HepG2 (cell line): ENCODE measurements around the gene TEX48. TPM values are rescaled to one million over a fixed set of nuclear protein-coding genes. Genes with fewer than 3 reads are reported as not detected.
A peak's percentile ranks its signal among the peaks of the same experiment; 100 is the strongest.

Experiments used
- PRDM10 ChIP-seq: sonication (generic); formaldehyde crosslinking; IDR thresholded peaks from 2 replicates; pipeline ENCODE4 v1.4.0; 2020; ENCODE audit warnings: low read depth, missing genetic modification reagents
- ZFAT ChIP-seq: sonication (generic); formaldehyde crosslinking; conservative IDR thresholded peaks from 2 replicates; pipeline ENCODE4 v1.8.1; 2023; ENCODE audit warnings: missing genetic modification reagents, inconsistent platforms
- polyA plus RNA-seq, 8 experiments: library from polyadenylated mRNA; depleted of rRNA in 3 of 8; stranded (reverse) in 7 of 8; unstranded in 1 of 8; fragments of >200 nt; fragmentation: Illumina TruSeq in 4 of 8; extraction: Trizol in 4 of 8; gene quantifications; 2 replicates each; pipeline versions ENCODE4 v1.2.1 to v1.2.3, GENCODE V29; 2011 to 2016; ENCODE audit warnings: low read depth in 4 of 8, missing spikeins in 1 of 8, mixed read lengths in 1 of 8; ENCODE audit not compliant: insufficient read depth in 1 of 8
- total RNA-seq, 5 experiments: library from RNA; depleted of rRNA; stranded (reverse); fragments of >200 nt; fragmentation: Illumina TruSeq; extraction: Trizol; gene quantifications; 2 replicates each; pipeline ENCODE4 v1.2.3, GENCODE V29; 2016; ENCODE audit warnings: low read depth in 1 of 5

TEX48 gene
- total and polyA plus RNA-seq, 2 of the 13 experiments (the other 11 are each of a cell fraction or from before 2014, with no cell fraction given): not detected

GRCh38 chr9:114616684-114617520, 65.1 kb downstream of the TEX48 start (continued):
- peak; percentile 79 for TF ChIP-seq PRDM10
- TF ChIP-seq ZFAT (CRISPR knock-in tag): no peak

Other genes with a start within 250 kb of the TEX48 start
- gene WHRN, start 176.7 kb downstream of the TEX48 start, total RNA-seq (2016; rRNA removed; fragmentation: Illumina TruSeq; extraction: Trizol): 1.8 and 2.3 TPM in 2 replicates
- gene WHRN, start 176.7 kb downstream of the TEX48 start, polyA plus RNA-seq (2011; rRNA removed): 5.3 and 5.8 TPM in 2 replicates
- gene ATP6V1G1, start 94.4 kb downstream of the TEX48 start, total RNA-seq (2016; rRNA removed; fragmentation: Illumina TruSeq; extraction: Trizol): 158 and 215 TPM in 2 replicates
- 85.3 and 108 TPM in 2 replicates for gene ATP6V1G1, start 94.4 kb downstream of the TEX48 start, polyA plus RNA-seq (2011; rRNA removed)
- 2.9 and 3.7 TPM in 2 replicates for gene TMEM268, start 70.9 kb downstream of the TEX48 start, total RNA-seq (2016; rRNA removed; fragmentation: Illumina TruSeq; extraction: Trizol)
- 7.8 and 9.0 TPM in 2 replicates for gene TMEM268, start 70.9 kb downstream of the TEX48 start, polyA plus RNA-seq (2011; rRNA removed)
- not detected in 2 replicates for gene TEX53, start 24.4 kb downstream of the TEX48 start, total RNA-seq (2016; rRNA removed; fragmentation: Illumina TruSeq; extraction: Trizol)
- gene TEX53, start 24.4 kb downstream of the TEX48 start, polyA plus RNA-seq (2011; rRNA removed): not detected in 2 replicates
- gene TNFSF15, start 123.8 kb upstream of the TEX48 start, total RNA-seq (2016; rRNA removed; fragmentation: Illumina TruSeq; extraction: Trizol): 0.02 TPM in 1 of 2 replicates, not detected in the other
- 0.03 and 0.12 TPM in 2 replicates for gene TNFSF15, start 123.8 kb upstream of the TEX48 start, polyA plus RNA-seq (2011; rRNA removed)
- gene TNFSF8, start 248.4 kb upstream of the TEX48 start, total RNA-seq (2016; rRNA removed; fragmentation: Illumina TruSeq; extraction: Trizol): not detected in 2 replicates
- gene TNFSF8, start 248.4 kb upstream of the TEX48 start, polyA plus RNA-seq (2011; rRNA removed): not detected in 2 replicates